Loucy (cell line): ENCODE measurements around the gene CYTH1.

Source experiments
- H2AFZ ChIP-seq: fragments of 200-600 bp; sonication (generic); 2 replicates; pipeline ENCODE4 v1.6.0; 2016; ENCODE audit warnings: antibody characterized with exemption, mild to moderate bottlenecking, low read length, moderate library complexity
- H3F3A ChIP-seq: fragments of 200-600 bp; 2 replicates; pipeline ENCODE4 v1.6.0; 2016; ENCODE audit warnings: antibody characterized with exemption, low read depth, mild to moderate bottlenecking
- H3K27me3 ChIP-seq: fragments of 200-600 bp; sonication (generic); 2 replicates; pipeline ENCODE4 v1.6.1; 2014; ENCODE audit warnings: low read length, mild to moderate bottlenecking; ENCODE audit not compliant: insufficient read depth, poor library complexity, severe bottlenecking
- H3K36me3 ChIP-seq: fragments of 200-600 bp; sonication (generic); 2 replicates; pipeline ENCODE4 v1.6.1; 2016; ENCODE audit warnings: low read length; ENCODE audit not compliant: insufficient read depth
- H3K4me1 ChIP-seq: fragments of 200-600 bp; sonication (generic); 2 replicates; pipeline ENCODE4 v1.5.1; 2014; ENCODE audit warnings: low read length, mild to moderate bottlenecking; ENCODE audit not compliant: insufficient read depth, poor library complexity, severe bottlenecking
- H3K4me2 ChIP-seq: fragments of 200-600 bp; sonication (generic); 2 replicates; pipeline ENCODE4 v1.6.0; 2014; ENCODE audit warnings: antibody characterized with exemption, low read length, low read depth, mild to moderate bottlenecking; ENCODE audit not compliant: poor library complexity, severe bottlenecking
- H3K4me3 ChIP-seq: fragments of 200-600 bp; sonication (generic); 2 replicates; pipeline ENCODE4 v1.5.1; 2014; ENCODE audit warnings: low read length, mild to moderate bottlenecking, mixed read lengths; ENCODE audit not compliant: poor library complexity, severe bottlenecking
- H3K79me2 ChIP-seq: fragments of 200-600 bp; sonication (generic); 2 replicates; pipeline ENCODE4 v1.6.1; 2014; ENCODE audit warnings: low read length; ENCODE audit not compliant: insufficient read depth
- H3K9ac ChIP-seq: fragments of 200-600 bp; sonication (generic); 2 replicates; pipeline ENCODE4 v1.6.0; 2014; ENCODE audit warnings: mild to moderate bottlenecking, low read depth, low read length, moderate library complexity; ENCODE audit not compliant: poor library complexity, severe bottlenecking
- H3K9me2 ChIP-seq: fragments of 200-600 bp; sonication (generic); replicated peaks from 2 replicates; pipeline ENCODE4 v1.6.1; 2016; ENCODE audit warnings: low read depth, low read length, mixed read lengths
- H3K9me3 ChIP-seq: fragments of 200-600 bp; sonication (generic); 2 replicates; pipeline ENCODE4 v1.6.1; 2014; ENCODE audit warnings: mild to moderate bottlenecking, antibody characterized with exemption, low read length, low read depth; ENCODE audit not compliant: insufficient read depth
- H4K20me1 ChIP-seq: fragments of 200-600 bp; sonication (generic); 2 replicates; pipeline ENCODE4 v1.6.0; 2014; ENCODE audit warnings: antibody characterized with exemption, low read length, mild to moderate bottlenecking; ENCODE audit not compliant: insufficient read depth, poor library complexity, severe bottlenecking
- EZH2phosphoT487 ChIP-seq: fragments of 200-600 bp; IDR thresholded peaks from 2 replicates; pipeline ENCODE4 v1.6.1; 2018; ENCODE audit warnings: antibody characterized with exemption, mild to moderate bottlenecking, moderate library complexity, borderline replicate concordance
- TF ChIP-seq, protein P1 (sequence below): fragments of 200-600 bp; sonication (generic); conservative IDR thresholded peaks from 2 replicates; pipeline ENCODE4 v1.5.1; 2014; ENCODE audit warnings: mild to moderate bottlenecking, antibody characterized with exemption, low read length

Gene CYTH1

DNA sequence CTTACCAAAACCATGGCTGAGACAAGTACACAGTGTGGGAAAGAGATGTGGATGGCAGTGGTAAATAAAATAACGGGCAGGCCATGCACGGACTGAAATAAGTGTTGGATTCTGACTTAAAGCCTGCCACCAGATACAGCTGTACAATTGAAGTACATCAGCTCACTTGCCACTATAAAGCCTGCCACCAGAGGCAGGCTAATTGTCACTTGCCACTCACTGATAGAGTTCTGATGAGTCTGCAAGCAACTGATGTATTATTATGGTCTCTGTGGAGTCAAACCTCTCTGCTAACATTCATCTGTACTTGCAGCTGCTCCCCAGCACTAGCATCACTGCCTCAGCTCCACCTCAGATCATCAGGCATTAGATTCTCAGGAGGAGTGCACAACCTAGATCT, 93.0 kb downstream of the CYTH1 start:
- no peaks in the 10 kb centered on the region for H4K20me1 ChIP-seq
- H3F3A ChIP-seq = no peaks in the 10 kb centered on the region
- no peaks in the 10 kb centered on the region for H3K79me2 ChIP-seq
- no peak overlapping the region for H3K4me3 ChIP-seq
- no peak overlapping the region for H2AFZ ChIP-seq
- TF ChIP-seq, protein P1, sequence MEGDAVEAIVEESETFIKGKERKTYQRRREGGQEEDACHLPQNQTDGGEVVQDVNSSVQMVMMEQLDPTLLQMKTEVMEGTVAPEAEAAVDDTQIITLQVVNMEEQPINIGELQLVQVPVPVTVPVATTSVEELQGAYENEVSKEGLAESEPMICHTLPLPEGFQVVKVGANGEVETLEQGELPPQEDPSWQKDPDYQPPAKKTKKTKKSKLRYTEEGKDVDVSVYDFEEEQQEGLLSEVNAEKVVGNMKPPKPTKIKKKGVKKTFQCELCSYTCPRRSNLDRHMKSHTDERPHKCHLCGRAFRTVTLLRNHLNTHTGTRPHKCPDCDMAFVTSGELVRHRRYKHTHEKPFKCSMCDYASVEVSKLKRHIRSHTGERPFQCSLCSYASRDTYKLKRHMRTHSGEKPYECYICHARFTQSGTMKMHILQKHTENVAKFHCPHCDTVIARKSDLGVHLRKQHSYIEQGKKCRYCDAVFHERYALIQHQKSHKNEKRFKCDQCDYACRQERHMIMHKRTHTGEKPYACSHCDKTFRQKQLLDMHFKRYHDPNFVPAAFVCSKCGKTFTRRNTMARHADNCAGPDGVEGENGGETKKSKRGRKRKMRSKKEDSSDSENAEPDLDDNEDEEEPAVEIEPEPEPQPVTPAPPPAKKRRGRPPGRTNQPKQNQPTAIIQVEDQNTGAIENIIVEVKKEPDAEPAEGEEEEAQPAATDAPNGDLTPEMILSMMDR = peak; percentile 43
- TF ChIP-seq EZH2phosphoT487 = no peak
- H3K9me3 ChIP-seq = no peaks in the 10 kb centered on the region
- H3K36me3 ChIP-seq = peaks cover 78% of the 10 kb centered on the region; the same call in 1 of the 2 replicates
- H3K9ac ChIP-seq = no peak overlapping the region
- no peaks in the 10 kb centered on the region for H3K27me3 ChIP-seq
- no peak overlapping the region for H3K4me2 ChIP-seq
- no peaks in the 10 kb centered on the region for H3K9me2 ChIP-seq
- H3K4me1 ChIP-seq = no peaks in the 10 kb centered on the region

GRCh38 chr17:78687944-78688343, 94.1 kb downstream of the CYTH1 start:
- no peak for TF ChIP-seq EZH2phosphoT487
- TF ChIP-seq, protein P1 = no peak
- no peak overlapping the region for H3K9ac ChIP-seq
- no peaks in the 10 kb centered on the region for H3K9me2 ChIP-seq
- no peaks in the 10 kb centered on the region for H3K9me3 ChIP-seq
- H3K79me2 ChIP-seq = no peaks in the 10 kb centered on the region
- H3K4me3 ChIP-seq = no peak overlapping the region
- no peak overlapping the region for H2AFZ ChIP-seq
- H4K20me1 ChIP-seq = no peaks in the 10 kb centered on the region
- H3K4me2 ChIP-seq = no peak overlapping the region
- no peaks in the 10 kb centered on the region for H3K27me3 ChIP-seq
- H3F3A ChIP-seq = no peaks in the 10 kb centered on the region
- H3K36me3 ChIP-seq = peaks cover 75% of the 10 kb centered on the region; the same call in 1 of the 2 replicates
- no peaks in the 10 kb centered on the region for H3K4me1 ChIP-seq

- Histone ChIP-seq H3K9me2 (no peaks in the 10 kb centered on the region), H4K20me1 (no peaks in the 10 kb centered on the region), H3K4me3 (no peak overlapping the region), H3K79me2 (no peaks in the 10 kb centered on the region), H3K4me2 (no peak overlapping the region), H3K9ac (no peak overlapping the region), H3F3A (no peaks in the 10 kb centered on the region), H3K9me3 (no peaks in the 10 kb centered on the region), H2AFZ (no peak overlapping the region), H3K36me3 (peaks cover 67% of the 10 kb centered on the region; the same call in 1 of the 2 replicates), H3K4me1 (no peaks in the 10 kb centered on the region), H3K27me3 (no peaks in the 10 kb centered on the region)
- TF ChIP-seq, protein P1 = no peak
- no peak for TF ChIP-seq EZH2phosphoT487
Observed at GRCh38 chr17:78687125-78687524, 94.9 kb downstream of the CYTH1 start.
